Inferior parietal cortex (tissue), 1 donor: Measurements from ENCODE around the gene ALDOC.
"Not testable (repeated sequence)": the region's sequence is repeated elsewhere in the genome, so short reads cannot be mapped to it uniquely, and the experiment has no call there.

Experiments
- DNase-seq: peaks from one replicate; pipeline ENCODE4 v3.0.0-alpha.2; 2016; ENCODE audit errors: extremely low spot score

Gene ALDOC

DNA sequence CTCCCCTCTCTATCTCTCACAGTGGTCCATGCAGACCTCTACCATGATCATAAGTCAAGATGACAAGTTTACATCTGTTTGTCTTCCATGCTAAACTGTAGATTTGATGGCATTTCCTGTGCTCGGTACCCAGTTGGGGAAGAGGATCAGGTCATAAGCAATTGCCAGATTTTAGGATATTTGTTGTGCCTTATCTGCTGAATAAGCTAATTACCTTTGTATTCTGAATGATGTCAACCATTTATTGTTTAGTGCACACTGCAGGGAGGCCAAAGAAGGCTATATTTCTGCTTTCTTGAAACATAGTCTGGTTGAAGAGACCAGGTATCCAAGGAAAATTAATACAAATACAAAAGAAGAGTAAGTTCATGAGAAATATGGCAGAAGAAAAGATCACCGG lies 5.8 kb upstream of the ALDOC start:
- no peak for DNase-seq

DNA sequence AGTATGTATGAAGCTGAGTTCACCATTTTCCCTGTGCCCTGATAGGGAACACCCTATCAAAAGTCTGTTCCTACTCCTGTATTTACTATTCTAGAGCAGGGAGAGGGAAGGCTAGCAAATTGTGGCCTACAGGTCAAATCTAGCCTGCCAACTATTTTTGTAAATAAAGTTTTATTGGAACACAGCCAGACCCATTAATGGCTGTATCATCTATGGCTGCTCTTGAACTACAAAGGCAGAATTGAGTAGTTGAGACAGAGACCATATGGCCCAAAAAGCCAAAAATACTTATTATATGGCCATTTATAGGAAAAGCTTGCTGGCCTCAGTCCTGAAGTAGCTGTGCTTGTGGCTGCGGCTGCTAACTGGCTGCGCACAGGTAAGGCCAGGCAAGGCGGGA lies 4.3 kb upstream of the ALDOC start:
- no peak for DNase-seq

DNA sequence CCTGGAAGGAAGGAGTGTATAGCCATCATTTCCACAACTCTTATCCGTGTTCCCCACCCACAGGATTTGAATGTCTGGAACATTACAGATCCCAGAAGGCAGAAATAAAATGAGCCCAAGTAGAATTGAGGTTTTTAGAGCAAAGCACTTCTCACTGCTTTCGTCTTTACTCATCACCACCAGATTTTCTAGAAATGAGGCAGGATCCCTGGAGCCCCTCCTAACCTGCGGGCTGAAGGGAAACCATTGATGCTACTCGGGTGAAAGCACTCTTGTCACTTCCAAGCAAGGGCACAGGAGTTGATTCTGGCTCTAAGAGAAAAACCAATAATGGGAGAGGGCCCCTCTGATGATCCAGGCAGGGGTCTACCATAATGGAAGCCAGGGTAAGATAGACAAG lies 2.8 kb upstream of the ALDOC start:
- DNase-seq = no peak

DNA sequence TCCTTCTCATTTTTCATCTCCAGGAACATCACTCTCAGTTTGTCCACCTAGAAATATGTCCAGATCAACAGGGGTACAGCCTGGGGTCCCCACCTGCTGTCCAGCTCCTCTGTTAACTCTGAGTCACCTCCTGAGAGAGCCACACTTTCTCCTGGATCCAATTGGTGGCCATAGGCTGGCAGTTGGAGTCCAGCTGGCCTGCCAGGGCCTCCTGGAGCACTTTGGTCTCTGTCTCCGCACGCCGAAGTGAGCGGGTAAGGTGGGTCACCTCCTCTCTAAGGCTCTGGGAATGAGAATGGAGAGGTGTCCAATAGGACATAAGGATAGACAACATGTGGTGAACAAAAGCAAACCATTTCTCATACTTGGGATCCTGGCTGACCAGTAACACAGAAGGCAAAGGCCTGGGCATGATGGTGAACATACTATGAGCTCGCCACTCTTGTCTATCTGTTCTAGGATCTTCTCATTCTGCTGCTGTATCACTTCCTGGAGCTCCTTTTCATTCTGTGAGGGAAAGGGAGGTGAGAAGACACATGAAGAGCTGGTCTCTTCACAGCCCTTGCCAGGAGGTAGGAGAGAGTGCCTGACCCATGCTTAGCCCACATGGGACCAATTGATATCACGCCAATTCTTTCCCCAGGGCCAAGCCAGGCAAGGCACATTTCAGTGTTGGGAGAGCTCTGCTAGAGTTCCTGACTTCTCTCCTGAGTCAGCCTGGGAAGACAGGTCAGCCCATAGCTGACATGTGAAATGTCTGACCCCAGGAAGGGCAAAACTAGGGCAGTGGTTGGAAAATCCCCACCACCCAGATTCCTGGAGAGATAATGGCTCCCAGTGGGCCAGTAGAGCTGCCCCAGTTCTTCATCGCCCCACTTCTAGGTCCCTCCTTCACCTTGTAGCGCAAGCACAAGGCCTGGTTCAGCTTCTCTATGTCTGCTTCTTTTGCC lies 1.8 kb upstream of the ALDOC start:
- DNase-seq = no peak

DNA sequence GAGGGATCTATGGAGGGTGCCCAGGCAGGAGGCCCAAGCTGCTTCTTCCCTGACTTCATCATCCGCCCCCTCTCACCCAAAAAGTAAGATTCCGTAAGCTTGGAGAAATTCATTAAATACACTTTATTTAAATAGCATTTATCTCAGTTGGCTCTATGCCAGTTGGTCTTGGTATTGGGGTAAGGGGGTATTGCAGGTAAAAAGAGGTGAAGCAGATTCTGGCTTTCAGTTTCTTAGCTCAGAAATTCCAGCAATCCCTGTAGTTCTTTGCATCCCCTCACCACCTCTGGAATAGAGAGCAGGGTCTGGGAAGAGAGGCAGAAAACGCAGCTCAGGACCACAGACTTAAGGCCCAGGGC lies 750 bp upstream of the ALDOC start:
- DNase-seq = no peak

DNA sequence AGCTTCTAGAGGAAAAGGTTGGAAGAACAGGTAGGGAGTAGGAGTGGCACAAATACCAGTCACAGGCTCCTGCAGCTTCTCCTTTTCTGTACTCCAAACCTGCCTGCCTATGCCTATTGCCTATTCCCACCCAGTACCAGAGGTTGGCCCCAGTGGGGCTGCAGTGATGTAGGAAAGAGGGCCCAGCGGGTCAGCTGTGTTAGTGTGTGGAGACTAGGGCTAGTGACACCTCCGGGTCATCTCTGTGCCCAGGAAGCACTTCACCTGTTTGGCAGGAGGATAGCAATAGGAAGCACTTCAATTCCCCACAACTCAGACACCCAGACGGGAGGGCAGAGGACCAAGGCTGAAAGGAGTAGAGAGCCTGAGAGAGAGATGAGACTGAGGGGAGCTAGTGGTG lies 679 bp downstream of the ALDOC start:
- DNase-seq = not testable (repeated sequence)

DNA sequence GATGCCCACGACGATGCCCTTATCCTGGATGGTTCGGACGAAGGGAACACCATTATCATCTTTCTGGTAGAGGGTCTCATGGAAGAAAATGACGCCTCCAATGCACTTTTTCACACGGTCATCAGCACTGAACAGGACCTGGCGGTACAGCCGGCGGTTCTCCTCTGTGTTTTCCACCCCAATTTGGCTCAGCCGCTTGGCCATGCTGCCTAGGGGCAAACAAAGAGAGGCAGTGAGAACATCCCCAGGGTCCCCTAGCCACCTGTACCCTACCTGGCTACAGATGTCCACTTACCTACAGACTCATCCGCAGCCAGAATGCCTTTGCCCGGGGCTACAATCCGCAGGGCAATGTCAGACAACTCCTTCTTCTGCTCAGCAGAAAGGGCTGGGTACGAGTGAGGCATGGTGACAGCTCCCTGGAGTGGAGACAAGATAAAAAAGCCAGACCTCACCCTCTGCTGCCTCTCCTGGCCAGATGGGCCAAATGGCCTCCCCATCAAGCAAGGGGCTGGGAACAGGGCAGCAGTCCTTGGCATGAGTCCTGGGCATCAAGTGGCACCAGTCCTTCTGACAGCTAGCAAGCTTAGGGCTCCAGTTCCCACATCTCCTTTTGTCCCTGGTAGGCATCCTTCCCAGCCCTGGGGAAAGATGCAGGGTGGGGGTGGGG lies 1.4 kb downstream of the ALDOC start:
- no peak for DNase-seq

DNA sequence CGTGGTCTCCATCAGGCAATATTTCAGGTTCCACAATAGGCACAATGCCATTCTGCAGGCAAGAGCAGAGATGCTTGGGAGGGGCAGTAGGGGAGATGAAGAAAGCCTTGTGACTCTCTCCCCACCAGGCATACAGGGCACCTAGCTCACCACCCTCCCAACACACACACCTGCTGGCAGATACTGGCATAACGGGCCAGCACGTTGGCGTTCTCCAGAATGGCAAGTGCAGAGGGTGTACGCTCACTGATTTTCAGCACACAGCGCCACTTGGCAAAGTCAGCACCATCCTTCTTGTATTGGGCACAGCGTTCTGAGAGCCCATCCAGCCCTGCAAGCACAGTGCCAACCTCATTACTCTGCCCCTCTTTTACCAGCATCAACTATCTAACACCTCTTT lies 2.2 kb downstream of the ALDOC start:
- DNase-seq = no peak

DNA sequence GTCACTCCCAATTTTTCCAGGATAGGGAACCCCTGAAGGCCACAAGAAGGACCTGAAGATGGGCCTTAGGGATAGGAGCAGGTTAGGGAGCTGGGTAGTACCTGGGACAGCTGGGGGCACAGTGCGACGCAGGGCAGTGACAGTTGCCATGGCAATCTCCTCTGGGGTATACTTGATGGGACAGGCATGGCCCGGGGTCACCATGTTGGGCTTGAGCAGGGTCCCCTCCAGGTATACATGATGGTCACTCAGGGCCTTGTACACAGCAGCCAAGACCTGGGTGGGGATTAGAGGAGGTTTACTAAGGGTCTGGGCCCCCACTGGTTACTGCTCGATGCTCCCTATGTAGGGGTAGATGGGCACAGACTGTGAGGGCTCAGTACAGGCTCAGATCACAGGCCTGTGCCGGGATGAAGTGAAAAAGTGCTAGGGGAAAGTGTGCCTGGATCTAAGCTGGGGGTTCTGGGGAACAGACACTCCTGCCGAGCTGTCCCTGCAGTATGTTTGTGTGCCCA lies 2.7 kb downstream of the ALDOC start:
- no peak for DNase-seq

DNA sequence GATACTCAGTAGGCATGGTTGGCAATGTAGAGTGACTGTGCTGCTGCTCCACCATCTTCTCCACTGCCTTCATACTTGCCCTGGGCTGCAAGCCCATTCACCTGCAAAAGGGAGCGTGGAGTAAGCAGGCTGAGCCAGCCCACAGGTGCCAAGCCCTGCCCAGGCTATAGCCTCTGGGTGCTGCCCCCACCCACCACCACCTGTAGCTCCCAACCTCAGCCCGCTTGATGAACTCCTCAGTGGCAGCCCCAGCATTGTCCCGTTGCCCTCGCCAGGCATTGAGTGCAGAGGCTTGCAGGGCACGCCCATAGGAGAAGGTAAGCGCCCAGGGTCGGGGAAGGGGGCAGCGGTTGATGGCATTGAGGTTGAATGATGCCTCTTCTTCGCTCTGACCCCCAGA lies 3.2 kb downstream of the ALDOC start:
- DNase-seq = no peak

DNA sequence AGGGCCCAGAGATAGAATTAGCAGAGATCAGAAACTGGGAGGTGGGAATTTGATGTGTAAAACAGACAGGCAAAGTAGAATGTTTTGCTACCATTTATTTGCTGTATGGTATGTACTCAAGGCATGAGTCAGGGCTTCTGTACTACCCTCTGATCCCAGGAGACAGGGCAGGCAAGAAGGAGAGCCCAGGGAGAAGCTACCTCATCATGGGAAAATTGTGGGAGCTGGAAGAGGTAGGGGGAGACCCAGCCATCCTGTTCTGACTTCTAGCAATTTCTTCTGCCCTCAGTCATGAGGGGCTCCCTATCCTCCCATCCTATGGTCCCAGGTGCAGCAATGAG lies 3.7 kb downstream of the ALDOC start:
- no peak for DNase-seq

DNA sequence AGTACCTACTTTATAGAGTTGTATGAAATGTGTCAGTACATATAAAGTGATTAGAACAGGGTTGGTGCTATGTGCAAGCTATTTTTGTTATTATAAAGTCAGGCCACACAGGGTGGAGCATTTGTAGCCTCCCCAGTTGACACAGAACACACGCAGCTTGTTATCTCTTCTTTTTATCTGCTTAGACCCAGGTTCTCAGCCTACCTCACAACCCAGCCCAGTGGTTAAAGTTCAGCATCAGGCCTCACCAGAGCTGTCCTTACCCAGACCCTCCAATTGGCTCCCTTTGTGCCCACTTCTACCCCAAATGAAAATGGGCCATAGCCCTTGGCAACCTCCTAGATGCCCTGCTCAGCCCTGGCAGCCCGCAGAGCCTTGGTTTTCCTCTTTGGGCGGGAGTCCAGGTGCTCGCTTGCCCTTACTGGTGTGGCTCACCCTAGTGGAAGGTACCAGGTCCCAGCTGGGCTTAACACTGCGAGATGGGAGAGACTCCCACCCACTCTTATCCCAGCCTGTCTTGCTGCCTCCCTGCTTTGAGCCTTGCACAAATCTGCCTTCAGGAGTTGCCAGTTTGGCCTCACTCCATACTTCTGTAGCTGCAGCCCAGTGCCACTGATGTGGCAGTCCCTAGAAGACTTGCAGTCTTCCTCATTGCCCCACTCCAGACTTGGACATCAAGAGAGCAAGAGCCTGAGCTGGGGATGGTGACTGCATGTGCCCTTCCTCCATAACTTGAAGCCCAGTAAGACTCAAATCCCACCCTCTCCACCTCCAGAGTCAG lies 4.2 kb downstream of the ALDOC start:
- DNase-seq = no peak

DNA sequence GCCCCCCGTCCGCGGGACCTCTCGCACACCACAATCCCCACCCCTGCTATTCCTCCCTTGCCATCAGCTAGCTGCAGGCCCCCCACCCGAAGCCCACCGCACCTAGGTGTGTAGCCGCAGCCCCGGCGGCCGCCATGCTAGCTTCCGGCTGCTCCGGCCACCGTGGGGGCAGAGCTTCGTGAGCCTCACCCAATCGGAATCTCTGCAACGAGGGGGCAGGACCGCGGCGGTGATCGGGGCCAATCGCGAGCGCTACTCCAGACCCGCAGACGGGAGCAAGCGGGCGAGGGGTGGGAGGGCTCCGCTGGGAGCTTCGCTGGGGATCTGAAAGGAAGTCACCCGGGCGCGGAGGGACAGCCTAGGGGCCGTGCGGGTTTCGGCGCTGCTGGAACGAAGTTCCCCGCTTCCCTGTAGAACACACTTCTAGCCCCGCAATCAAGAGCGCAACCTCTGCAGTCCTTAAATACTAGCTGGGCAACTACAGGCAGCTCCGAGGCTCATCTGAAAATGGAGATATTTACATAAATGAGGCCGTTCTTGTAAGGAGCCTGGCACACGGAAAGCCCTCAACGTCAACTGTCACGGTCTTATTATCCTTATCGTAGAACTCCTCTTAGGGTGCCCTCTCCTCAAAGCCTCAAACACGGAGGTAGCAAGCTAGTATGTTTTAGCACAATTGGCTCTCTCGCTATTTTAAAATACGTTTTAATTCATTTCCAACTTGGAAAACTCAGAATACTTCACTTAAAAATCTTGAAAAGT lies 5.2 kb downstream of the ALDOC start, which contains the start of gene PIGS:
PIGS (minus strand) TSS at position 164 of the 762 bp plus-strand sequence; CDS start at position 136, 28 bp downstream.
- DNase-seq = peak; percentile 92

DNA sequence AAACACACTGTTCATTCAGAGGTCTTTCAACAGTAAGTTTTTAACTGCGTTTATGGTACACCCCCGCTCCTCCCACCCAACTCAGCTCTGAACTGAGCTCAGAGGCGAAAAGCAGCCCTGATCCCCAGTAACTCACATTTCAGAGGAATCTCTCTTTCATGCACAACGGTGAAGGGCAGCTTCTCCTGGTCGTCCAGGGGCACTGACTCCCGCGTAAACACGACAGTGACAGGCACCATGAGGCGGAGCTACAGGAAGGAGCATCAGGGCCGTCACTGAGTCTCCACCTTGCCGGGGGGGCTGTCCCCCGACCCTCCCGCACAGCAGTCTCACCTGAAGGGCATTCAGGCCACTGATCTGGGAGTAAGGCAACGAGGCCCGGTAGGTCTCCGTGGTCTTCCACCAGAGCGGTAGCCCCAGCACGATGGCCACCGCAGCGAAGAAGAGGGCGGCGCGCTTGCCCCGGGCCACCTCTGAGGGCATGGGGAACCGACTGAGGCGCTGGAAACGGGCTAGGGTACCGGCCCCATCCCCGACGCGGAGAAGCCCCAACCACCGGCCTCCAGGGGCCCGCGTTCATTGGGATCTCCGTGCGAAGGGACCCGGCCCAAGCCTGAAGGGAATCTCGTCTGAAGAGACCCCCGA lies 5.9 kb downstream of the ALDOC start:
- no peak for DNase-seq

DNA sequence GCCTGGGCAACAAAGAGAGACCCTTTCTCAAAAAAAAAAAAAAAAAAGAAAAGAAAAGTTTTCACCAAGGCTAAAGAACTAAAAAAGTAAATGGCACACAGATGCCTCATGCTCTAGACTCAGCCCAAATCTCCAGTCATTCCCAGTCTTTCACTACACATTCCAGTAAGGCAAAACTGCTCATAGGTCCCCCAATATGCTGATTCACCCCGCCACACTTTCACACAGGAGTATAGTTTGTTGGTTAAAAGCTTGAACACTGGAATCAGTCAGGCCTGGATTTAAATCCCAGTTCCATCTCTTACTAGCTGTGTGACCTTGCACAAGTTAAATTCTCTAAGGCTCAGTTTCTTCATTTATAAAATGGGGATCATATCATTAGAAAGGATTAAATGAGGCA lies 7.2 kb downstream of the ALDOC start:
- DNase-seq = no peak

DNA sequence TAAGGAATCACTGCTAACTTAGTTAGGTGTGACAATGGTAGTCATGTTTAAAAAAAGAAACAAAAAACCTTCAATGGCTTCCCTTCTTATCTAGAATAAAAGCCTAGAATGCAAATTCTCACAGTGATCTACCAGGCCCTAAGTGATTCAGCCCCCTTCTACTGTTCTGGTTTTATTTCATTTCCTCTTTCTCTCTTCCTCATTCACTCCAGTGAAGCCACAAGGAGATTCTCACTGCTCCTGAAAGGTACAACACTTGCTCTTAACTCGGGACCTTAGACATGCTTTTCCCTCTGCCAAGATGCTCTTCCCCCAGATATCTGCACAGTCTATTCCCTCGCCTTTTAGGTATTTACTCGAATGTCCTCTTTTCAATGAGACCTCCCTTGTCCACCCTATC lies 9.1 kb downstream of the ALDOC start:
- no peak for DNase-seq

DNA sequence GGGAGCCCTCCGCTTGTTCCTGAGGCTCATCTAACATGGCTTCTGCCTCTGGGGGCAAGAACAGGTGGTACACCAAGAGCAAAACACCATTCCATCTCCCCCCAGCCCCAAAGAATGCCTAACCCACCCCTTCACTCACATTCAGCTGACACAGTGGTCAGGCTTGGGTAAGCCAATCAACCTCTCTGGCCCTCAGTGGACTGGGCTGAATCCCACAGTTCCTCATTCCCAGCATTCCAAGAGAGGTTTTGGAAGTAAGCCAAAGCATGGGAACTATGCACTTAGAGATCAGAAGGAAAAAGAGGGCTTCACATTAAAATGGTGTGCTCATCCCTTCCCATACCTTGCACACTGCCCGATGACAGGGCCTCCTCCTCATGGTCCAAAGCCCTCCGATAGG lies 13.2 kb downstream of the ALDOC start:
- DNase-seq = no peak

DNA sequence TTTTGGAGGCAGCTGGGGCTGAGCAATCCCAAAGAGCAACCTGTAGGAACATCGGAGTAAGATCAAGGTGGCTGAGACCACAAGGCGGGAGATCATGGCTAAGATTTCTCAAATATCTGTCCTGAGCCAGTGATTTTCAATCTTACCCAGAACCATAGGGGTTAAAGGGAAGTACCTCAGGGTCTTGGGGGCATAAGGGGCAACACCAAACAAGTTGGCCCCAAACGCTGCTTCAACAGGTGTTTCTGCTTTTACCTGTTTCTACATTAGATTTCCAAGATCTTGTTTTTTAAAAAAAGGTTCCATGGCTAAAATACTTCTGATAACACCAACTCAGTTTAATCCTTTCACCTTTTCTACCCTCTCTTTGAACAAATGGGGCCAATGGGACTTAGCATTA lies 21.7 kb downstream of the ALDOC start:
- no peak for DNase-seq

DNA sequence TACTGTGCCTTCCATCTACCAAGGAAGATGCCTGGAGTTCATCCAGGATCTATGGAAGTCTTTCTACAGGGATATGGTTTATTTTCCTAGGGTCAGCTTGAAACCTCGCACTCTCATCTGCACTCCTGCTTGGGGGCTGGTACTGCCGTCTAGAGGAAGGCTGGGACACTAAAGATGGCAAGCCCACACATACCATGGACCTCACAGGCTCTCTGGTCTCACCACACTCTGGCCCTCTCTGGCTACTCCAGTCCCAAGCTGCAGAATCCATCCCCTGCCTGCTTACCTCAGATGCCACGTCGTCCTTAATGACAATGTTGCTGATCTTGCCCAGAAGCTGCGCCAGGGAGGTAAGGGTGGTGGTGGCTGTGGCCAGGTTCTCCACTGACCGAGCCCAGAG lies 22.1 kb downstream of the ALDOC start:
- no peak for DNase-seq

DNA sequence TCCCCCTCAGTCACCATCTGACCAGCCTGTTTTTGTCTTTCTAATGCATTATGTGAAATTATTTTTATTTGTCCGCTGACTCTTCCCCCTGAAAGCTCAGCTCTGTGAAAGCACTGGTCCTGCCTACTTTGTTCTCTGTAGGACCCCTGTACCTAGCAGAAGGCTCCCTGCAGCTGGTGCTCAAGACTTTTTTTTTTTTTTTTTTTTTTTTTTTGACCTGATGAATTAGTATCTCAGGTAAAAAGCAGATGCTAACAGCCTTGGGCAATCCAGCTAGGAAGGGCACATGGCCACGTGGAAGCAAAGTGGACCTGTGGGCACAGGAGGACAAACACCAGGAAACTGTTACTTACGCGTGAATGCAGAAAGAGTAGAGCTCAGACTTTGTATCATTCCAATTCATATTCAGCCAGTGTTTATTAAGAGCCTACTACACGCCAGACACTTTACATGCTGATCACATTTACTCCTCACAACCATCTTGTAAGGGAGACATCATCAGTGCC lies 23.6 kb downstream of the ALDOC start:
- no peak for DNase-seq
